Uterus (tissue), 2 donors: ENCODE results near the gene ITPR2.

Experiments
- POLR2A ChIP-seq, 2 donors: fragments of 450-650 bp; IDR thresholded peaks; one replicate each; pipeline ENCODE4 v1.6.1; 2016; ENCODE audit warnings: antibody characterized with exemption in 2 of 2, mild to moderate bottlenecking in 1 of 2, moderate library complexity in 1 of 2
- TF ChIP-seq, protein P1 (sequence below), 4 experiments: fragments of 200-600 bp in 2 of 4; fragments of 450-650 bp in 2 of 4; sonication (generic) in 2 of 4; IDR thresholded peaks; one replicate each; pipeline ENCODE4 v1.5.1; 2016 to 2019; ENCODE audit warnings: antibody characterized with exemption in 4 of 4, mild to moderate bottlenecking in 2 of 4, moderate library complexity in 1 of 4

DNA sequence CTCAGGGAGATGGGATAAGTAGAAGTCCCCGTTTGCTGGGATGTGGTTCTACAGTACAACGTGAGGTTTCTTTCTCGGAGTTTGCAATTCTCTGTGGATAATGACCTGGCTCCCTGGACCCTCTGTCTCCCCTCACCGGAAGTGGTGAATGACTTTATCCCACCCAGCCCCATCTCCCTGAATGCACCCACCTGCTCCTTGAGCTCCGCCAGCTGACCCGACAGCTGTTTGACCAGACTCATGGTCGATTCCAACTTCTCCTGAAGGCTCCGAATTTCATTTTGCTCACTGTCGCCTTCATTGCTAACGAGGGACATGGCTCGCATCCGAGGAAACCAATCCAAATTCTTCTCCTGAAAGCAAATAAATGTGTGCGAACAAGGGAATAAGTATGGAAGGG is 493.0 kb downstream of the ITPR2 start:
- TF ChIP-seq, protein P1, sequence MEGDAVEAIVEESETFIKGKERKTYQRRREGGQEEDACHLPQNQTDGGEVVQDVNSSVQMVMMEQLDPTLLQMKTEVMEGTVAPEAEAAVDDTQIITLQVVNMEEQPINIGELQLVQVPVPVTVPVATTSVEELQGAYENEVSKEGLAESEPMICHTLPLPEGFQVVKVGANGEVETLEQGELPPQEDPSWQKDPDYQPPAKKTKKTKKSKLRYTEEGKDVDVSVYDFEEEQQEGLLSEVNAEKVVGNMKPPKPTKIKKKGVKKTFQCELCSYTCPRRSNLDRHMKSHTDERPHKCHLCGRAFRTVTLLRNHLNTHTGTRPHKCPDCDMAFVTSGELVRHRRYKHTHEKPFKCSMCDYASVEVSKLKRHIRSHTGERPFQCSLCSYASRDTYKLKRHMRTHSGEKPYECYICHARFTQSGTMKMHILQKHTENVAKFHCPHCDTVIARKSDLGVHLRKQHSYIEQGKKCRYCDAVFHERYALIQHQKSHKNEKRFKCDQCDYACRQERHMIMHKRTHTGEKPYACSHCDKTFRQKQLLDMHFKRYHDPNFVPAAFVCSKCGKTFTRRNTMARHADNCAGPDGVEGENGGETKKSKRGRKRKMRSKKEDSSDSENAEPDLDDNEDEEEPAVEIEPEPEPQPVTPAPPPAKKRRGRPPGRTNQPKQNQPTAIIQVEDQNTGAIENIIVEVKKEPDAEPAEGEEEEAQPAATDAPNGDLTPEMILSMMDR (IDR thresholded peaks at IDR 0.05), result no peak
- TF ChIP-seq POLR2A (IDR thresholded peaks at IDR 0.05), result no peak
